SK-N-SH (cell line): ENCODE results near the gene ZDHHC11B.
"Not testable (repeated sequence)": the region's sequence is repeated elsewhere in the genome, so short reads cannot be mapped to it uniquely, and the experiment has no call there.

ENCODE experiments used
- CTCF ChIP-seq: fragments of 200-600 bp; sonication (generic); IDR thresholded peaks from 2 replicates; pipeline ENCODE4 v1.6.1; 2017; ENCODE audit warnings: antibody characterized with exemption, mild to moderate bottlenecking, moderate library complexity
- EP300 ChIP-seq, 2 experiments: IDR thresholded peaks; 2 replicates each; pipeline versions ENCODE4 v1.4.0 to v1.6.1; 2012; ENCODE audit warnings: borderline replicate concordance in 1 of 2, low read depth in 1 of 2, low read length in 1 of 2
- GABPA ChIP-seq: IDR thresholded peaks from 2 replicates; pipeline ENCODE4 v1.4.0; 2012; ENCODE audit warnings: low read depth, mild to moderate bottlenecking
- POLR2AphosphoS5 ChIP-seq: IDR thresholded peaks from 2 replicates; pipeline ENCODE4 v1.6.1; 2012; ENCODE audit warnings: low read depth, low read length
- RAD21 ChIP-seq: IDR thresholded peaks from 2 replicates; pipeline ENCODE4 v1.6.1; 2012; ENCODE audit warnings: mild to moderate bottlenecking, low read length
- REST ChIP-seq: IDR thresholded peaks from 2 replicates; pipeline ENCODE4 v1.6.1; 2012; ENCODE audit warnings: mild to moderate bottlenecking, low read depth, low read length, moderate library complexity
- USF1 ChIP-seq: IDR thresholded peaks from 2 replicates; pipeline ENCODE4 v1.4.0; 2012; ENCODE audit warnings: low read depth, borderline replicate concordance

- not testable (repeated sequence) for TF ChIP-seq RAD21; CTCF; REST; POLR2AphosphoS5; GABPA; USF1; EP300 (IDR thresholded peaks at IDR 0.05; ENCODE audit: borderline replicate concordance in 1 of 2, low read depth in 1 of 2, low read length in 1 of 2)
Measured at GRCh38 chr5:678521-678920, 106.0 kb downstream of the ZDHHC11B start.
